NCI-H2107 treated with DMSO at 0.1 percent for 48 hours (cell line): ENCODE results near the gene SQSTM1.
"Not testable (repeated sequence)": the region's sequence is repeated elsewhere in the genome, so short reads cannot be mapped to it uniquely, and the experiment has no call there.

ENCODE experiments used
- DNase-seq: peaks from one replicate; lab custom pipeline; 2025; ENCODE audit not compliant: unreplicated experiment; lab: John Stamatoyannopoulos, UW

Gene SQSTM1

DNA sequence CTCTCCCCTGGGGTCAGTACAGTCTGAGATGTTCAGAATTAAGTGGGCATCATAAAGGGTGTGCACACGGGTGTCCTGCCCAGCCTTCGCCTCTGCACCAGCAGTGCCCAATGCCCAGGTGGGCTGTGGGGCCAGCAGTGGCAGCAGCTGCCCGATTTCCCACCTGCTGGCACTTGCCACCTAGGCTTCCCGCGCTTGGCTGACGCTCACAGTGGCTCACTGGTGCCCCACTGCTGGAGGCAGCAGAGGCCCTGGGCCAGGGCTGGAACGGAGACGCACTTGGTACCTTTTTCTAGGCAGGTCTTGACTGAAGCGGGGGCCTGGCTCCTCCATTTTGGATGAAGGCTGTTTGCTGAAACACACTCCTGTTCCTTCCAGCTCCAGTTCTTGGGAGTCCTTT, 20.9 kb downstream of the SQSTM1 start:
- DNase-seq, result no peak

DNA sequence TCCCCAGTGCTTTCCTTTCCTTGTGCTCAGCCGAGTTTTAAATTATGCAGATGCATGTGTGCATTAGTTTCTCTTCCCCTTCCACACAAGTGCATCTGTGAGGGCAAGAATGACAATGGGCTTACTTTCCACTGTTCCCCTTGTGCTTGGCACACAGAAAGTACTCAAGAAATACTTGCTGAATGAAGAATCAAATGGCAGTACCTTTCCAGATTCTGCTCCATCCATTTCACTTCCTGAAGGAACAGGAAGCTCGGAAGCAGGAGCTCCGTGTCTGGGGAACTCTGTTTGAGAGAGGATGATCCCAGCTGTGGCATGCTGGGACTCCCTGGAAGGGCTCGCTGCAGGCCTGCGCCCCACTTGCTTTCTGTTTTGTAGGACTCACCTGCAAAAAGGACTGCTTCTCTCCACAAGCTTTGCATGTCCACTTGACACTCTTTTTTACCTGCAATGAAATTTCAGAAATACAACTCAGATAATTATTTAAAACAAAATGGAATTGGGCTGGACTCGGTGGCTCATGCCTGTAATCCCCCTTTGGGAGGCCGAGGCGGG, 32.4 kb downstream of the SQSTM1 start:
- DNase-seq, result no peak

DNA sequence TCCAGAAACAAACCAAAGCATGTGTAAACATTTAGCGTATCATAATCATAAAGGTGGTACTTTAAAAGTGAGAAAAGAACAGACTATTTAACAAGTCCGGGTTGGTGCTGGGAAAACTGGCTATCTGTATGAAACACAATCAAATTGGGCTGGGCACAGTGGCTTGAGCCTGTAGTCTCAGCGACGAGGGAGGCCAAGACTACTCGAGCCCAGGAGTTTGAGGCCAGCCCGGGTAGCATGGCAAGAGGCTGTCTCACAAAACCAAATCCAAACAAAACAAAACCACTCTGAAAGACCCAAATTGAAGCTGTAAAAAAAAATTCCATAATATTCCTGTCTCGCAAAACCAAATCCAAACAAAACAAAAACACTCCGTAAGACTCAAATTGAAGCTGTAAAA, 33.7 kb downstream of the SQSTM1 start:
- DNase-seq, result no peak

DNA sequence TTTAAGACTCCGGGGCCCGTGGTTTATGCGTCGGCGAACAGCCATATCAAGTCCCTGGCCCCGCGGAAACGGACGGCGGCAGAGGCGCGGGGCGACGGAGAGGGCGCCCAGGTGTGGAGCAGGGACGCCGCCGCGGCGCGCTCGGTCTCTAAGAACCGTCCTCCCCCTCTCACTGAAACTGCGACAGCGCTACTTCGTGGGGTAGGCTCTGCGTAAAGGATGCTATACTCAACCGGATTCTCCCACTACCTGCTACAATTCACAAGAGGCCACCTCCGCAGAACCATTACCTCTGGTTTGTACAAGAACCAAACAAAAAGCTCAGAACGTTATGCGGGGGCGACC, 37.5 kb downstream of the SQSTM1 start:
- no peak for DNase-seq

DNA sequence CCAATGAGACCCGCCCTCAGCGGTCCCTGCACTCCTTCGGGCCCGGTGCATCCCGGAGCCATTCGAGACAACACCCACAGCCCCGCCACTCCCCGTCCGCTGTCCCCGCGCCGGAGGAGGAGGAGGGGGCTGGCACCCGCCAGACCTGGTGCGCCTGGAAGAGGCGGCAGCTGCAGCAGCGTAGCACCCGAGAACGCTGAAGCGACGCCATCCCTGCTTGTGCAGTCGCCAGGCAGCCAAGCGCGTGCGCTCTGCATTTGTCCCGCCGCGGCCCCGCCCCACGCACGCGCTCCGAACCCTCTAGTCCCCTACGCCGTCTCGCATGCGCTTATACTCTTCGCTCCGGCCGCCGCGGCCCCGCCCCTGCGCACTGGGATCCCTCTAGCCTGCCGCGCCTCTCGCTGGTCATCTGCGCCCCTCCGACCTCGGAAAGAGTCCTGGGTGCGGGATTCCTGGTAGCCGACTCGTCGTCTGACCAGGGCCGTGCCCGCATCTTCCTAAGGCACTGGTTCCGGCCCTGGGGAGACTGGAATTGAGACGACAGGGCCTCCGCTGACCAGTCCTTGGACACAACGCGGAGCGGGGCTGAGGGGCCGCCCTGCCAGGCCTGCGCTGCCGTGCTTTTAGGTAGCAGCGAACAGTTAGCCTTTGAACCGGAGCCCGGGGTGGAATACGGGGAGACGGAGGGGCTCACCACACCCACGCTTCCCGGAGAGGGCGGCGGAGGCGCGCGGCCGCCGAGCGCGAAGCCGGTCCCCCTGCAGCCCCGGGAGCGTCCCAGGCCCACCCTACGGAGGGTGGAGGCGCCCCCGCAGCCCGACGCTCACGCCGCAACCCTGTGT, 38.1 kb downstream of the SQSTM1 start, which contains the start of gene MRNIP:
Gene MRNIP (minus strand): TSS at position 232 of the 842 bp plus-strand sequence. CDS start 21 bp downstream, at position 211.
- DNase-seq, result peak; percentile 76

DNA sequence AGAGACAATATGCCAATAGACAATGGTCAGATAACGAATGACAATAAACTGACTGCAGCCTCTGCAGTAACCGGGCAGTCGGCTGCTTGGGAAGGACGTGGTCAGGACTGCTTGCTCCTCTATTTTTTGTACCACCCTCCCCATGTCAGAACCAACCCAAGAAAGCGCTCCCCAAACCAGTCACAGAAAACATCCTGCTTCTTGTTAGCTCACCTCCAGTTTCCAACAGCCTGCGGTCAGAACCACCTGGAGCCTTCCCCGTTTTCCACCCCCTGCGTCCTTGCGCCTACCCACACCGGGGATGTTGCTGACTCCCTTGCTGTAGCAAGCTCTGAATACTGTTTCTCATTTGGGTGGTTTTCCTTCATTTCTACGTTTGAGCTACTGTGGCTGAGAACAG, 39.6 kb downstream of the SQSTM1 start:
- DNase-seq, result no peak

DNA sequence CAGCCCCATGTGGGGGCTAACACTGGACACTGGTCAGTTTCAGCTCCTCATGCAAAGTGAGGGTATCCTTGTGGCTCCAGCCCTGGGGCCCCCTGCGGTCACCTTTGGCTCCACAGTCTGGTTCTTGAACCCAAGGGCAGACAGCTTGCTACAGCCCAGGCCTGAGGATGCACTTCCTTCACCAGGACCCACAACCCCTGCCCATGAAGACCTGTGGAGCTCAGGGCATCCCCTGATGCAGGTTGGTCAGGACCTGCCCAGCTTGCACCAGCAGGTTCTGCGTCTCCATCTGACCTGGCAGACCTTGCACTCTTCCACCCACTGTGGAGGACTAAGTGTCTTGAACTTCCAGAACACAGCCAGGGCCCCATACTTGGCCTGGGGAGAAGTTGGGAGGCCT, 41.6 kb downstream of the SQSTM1 start:
- DNase-seq, result no peak

DNA sequence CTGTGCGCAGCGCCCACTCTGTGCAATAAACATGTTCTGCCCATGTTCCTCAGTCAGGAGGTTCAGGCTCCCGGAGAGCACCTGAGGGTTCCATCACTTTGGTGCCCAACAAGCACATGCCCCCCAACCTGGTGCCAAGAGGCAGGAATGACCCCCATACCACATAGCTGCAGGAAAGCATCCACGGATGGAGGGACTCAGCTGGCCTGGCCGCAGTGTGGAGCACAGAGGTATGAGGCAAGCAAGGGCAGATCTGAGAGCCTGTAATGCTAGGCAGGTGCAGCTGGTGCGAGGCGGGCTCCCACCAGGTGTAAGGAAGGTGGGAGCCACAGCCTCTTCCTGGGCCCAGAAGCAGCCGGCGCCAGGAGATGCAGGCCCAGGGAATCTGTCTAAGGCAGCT, 42.2 kb downstream of the SQSTM1 start:
- no peak for DNase-seq

DNA sequence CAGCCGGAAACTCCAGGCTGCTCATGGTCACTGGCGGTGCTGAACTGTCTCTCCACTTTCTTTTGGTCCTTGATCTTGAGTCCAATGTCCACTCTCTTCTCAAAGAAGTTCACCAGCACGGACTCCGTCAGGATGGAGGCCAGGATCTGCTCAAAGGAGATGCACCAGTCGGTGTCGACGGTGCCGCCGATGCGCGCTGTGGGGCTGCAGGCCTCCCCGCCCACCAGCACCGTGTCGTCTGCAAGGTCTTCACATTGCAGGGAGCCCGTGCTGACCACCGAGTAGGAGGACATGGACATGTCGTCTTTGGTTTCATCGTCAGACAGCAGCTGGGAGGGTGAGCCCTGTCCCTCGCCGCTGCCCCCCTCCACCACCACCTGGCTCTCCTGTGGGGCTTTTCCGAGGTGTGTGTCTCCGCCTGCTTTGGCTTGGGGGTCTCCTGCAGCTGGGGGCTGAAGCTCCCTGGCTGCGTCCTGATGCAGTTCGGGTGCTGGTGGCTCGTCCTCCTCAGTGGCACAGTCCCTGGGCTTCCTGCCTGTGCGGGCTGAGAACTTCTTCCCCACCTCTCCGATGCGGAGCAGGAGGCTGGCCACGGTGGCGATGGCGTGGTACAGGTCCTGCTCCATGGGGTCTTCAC, 42.9 kb downstream of the SQSTM1 start:
- no peak for DNase-seq

DNA sequence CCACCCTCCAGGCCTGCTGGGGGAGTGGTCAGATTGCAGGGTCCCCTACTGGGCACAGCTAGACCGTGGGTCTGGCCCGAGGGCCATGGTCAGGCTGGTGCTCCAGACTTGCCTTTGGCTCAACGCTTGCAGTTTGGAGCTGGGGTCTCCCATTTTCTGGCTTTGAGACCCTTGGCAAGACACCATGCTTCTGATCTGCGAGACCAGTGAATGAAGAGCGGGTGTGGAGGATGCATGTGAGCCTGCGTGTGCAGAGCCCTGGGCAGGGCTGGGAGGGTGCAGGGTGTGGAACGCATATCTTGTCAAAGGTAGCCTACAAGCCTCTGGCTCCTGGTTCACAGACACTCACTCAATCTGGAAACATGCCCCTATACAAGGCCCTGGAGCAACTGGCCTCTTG, 44.0 kb downstream of the SQSTM1 start:
- no peak for DNase-seq

DNA sequence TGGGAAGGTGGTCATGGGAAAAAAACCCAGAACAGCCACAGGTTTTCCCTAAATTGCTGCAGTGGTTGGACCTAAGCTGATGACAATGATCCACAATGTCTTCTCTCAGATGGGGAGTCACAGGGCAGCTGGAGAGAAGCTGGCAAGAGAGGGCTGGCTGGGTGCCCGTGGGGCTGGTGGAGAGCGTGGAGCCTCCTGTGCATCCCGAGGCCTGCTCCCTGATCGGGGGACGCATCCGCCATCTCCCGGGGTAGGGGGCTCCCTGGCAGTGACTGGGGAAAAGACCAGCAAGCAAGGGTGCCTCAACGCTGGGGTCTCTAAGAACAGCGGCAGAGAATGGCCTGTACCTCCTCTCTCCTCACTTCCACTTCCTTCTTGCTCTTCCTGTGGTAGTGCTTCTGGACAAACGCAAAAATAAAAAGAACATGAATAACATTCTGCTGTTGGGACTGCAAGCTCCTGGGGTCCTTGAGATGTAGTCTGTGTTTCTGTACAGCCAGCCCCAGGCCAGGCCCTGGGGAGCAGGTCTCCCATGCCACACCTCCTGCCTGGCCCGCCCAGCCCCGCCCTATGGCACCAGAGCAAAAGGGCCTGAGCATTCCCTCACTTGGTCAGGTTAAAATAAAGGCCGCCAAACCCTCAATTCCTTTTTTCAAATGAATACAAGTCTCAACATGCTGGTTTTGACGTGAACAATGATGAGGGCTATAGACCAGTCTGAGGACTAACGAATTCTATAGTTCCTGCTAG, 45.0 kb downstream of the SQSTM1 start:
- DNase-seq, result no peak

DNA sequence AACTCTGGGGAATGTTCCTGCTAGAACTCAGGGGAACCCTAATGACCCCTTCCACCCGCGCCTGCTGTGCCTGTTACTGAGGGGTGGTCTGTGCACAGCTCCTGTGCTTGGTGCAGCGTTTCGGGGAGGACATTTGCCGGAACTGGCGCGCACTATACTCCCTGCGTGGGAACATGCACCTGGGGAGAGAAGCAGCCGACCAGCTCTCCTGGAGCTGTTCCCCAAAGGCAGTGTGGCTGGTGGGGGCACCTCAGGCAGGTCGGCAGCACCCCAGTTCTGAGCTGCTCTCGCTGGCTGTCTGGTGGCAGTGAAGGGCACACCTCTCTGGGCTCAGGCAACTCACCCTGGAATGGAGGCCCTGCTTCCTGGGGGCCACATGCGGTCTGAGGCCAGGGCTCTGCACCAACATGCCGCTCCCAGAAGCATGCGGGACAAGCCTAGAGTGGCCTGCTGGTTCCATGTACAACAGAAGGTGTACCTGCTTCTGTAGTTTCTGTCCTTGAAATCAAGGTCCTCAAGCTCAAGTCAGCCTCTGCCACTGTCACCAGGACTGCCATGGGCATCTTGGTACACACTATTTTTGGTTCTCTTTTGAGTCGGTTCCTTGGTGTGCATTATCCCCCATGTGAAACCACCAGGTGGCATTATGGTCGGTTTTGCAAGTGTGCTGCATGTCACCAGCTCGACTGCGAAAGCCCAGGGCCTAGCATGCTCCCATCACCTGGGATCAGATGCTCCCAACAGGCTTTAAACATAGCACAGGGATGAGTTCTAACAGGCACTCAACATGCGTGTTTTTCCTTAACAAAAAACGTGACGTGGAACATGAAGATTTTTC, 45.8 kb downstream of the SQSTM1 start:
- DNase-seq, result no peak

DNA sequence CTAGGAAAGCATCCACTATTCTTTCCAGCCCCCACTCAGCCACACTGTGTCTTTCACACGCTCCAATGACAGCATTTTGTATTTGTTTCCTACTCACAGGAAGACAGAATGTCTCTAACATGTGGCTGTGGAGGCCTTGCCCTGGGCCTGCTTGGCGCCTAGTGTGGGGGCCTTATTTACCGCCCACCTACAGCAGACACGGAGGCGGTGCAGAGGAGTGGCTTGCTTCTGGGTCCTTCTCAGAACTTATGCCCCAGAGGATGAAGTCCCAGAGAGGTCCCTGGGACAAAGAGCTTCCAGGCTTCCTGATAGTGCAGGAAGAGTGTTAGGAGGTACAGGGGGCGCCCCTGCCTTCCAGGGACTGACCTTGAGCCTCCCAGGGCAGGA, 46.4 kb downstream of the SQSTM1 start:
- DNase-seq, result no peak

DNA sequence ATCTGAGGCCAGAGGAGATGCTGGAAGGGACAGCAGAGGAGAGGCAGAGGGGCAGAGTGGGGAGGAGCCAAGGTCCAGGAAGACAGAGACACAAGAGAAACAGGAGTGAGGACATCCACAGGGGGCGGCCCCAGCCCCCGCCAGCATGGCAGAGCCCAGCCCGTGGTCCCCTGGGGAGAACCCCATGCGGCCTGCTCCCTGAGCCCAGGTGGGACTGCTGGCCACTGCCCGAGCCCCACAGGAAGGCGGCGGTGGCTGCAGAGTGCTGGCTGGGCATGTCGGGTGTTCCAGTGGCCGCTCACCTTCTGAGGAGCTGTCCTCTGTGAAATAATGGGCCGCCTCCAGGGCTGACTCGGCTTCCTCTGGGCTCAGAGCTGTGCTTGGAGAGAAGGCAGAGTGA, 46.8 kb downstream of the SQSTM1 start:
- no peak for DNase-seq

DNA sequence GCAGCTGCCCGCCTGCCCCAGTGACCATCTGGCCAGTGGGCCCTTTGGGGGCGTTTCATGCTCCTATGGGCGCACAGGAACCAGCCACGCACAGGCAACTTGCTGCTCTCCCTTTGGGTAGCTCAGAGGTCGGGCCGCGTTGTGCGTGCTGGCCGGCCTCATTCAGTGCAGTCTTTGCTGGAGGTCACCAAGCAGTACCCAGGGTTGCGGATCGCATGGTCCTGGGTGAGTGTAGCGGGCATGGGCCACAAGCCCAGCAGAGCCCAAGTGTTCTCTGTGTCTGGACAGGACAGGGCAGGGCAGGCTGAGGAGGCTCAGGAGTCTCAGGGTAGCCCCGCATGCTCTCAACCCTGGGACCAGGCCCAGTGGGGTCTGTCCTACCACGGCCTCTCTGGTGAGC, 47.8 kb downstream of the SQSTM1 start:
- no peak for DNase-seq

DNA sequence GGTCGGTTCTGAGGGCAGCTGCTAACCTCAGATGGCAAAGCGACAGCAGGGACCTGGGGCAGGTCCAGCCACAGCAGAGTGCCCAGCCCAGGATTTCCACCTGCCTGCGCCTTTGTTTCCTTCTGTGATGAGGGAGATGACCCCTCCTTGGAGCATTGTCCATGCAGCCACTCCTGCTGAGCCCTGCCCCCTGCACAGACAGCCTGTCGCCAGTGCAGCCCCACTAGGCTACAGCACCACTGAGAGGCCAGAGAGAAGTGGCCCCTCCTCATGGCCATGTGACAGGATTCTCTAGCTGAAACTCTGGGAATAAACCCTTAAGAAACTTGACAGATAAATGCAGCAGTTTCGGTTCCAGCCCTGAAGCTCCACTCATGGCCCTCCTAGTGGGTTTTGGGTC, 48.4 kb downstream of the SQSTM1 start:
- DNase-seq, result no peak

DNA sequence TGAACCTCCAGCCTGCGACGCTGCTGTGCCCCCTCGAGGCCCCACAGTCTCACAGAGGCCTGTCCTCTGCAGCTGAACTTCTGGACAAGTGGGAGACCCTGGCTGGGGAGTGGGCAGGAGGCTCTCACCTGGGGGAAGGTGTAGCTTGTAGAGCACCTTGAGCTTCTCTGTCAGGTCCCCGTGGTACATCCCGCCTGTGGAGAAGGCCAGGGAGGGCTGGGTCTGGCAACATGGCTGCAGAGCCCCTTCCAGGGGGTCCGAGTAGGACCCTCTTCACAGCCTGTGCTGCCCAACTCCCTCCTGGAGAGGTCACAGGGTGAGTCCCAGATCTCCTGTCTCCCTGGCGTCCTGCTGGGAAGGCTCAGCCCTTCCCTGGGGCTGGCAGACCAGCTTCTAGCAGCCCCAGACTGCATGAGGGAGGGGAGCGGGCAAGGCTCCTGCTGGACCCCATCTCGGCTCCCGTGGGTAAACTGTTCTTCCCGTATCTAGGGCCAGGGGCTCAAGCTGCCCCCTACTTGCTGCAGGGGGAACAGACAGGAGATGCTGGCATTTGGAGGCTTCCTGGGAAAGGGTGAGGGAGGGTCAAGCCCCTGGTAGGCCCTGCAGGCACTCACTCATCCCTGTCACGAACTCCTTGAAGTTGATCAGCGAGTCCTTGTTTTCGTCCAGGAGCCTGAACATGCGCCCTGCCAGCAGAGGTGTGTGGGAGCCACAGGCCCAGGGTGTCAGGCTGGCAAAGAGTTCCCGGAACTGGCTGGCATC, 49.1 kb downstream of the SQSTM1 start:
- no peak for DNase-seq

DNA sequence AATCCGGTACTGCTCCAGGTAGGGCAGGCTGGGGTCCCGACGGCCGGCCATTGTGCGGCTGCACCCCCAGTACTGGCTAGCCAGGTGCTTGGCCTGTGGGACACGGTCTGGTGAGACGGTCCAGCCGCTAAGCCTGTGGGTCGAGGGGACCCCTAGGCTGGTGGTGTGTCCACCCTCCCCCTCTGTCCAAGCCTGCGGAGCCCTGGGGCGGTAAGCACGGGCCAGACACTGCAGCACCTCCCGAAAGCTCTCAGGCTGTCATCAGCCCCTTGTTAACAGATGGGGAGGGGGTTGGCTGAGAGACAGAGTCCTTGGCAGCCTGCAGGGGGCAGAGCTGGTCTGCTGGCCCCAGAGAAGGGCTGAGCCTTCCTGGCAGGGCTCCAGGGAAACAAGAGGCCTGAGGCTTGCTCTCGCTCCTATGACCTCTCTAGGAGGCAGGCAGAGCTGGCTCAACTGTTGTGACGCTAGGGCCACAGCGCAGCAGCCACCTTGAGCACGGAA, 49.7 kb downstream of the SQSTM1 start:
- no peak for DNase-seq

DNA sequence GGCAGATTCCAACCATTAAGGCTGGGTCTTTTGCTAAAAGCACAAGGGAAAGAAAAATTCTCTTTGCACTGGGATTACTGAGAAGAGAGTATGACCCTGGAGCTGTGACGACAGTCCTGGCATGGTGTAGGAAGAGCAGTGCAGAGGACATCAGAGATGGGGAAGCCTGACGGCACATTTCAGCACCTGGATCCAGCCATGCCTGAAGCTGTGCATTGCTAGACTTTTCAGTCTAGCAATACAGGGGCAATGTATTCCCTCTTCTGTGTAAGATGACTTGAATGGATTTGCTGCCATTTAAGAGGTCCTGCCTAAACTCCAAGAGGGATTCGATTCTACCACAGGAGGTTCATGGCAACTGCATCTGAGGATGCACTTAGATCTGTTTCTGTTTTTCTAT, 50.2 kb downstream of the SQSTM1 start:
- no peak for DNase-seq

DNA sequence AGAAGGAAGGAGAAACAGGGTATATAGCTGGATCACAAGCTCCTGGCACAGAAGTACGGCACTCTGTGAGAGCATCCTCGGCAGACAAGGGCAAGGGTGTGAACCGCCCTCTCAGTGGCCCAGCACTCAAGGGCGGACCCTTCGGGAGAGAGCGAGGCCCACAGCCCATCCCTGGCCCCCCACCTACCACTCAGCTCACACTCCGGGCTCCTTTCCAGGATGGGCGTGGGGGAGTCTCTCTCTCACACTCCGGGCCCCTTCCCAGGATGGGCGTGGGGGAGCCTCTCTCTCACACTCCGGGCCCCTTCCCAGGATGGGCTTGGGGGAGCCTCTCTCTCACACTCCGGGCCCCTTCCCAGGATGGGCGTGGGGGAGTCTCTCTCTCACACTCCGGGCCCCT, 50.8 kb downstream of the SQSTM1 start:
- DNase-seq, result not testable (repeated sequence)
